H54 (cell line): ENCODE results near the gene GABRA4.

Experiments used
- DNase-seq: peaks from one replicate; pipeline ENCODE4 v3.0.0; 2011; ENCODE audit warnings: low spot score, mixed read lengths; ENCODE audit not compliant: insufficient read length
- FAIRE-seq: peaks from 3 replicates; lab custom pipeline; 2011; peaks lifted over from hg19 to GRCh38; lab: Jason Lieb, UNC
- POLR2A ChIP-seq: IDR thresholded peaks from 2 replicates; pipeline ENCODE4 v1.6.1; 2011; ENCODE audit warnings: low read depth, mild to moderate bottlenecking, low read length

Gene GABRA4

DNA sequence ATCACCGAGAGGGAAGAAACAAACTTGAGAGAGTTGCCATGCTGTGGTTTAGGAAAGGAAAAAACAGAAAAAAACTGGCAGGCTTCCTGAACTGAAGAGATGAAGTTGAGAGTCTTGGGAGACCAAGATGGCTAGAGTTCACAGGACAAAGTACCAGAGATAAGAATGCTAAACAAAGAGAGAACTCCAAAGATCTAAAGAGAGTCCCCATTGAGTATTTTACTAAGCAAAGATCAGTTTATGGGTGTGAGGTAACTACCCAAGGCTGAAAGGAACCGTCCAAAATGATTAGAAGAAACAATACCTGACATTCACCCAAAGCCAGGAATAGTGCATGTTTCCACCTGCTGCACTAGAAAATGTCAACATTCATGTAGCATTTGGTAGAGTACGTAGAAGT is 62.5 kb downstream of the GABRA4 start:
- no peak for FAIRE-seq
- DNase-seq, result no peak
- no peak for TF ChIP-seq POLR2A

DNA sequence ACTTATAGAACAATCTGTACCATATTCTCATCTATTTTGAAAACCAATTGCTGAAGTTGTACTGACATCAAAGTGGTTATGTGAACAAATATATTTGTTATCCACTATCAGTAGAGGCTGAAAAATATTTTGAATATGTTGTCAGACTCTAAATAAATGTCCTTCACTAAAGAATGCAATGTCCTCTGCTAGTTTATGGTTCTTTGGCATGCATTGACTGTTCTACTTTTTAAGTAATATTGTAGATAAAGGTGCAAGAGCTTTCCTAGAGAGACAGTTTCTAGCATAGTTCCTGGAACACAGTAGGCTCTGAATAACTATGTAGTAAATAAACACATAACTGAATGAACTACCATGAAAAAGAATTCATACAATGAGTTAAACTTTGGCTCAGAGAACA is 66.2 kb downstream of the GABRA4 start:
- TF ChIP-seq POLR2A, result no peak
- DNase-seq (no peak), FAIRE-seq (no peak)

DNA sequence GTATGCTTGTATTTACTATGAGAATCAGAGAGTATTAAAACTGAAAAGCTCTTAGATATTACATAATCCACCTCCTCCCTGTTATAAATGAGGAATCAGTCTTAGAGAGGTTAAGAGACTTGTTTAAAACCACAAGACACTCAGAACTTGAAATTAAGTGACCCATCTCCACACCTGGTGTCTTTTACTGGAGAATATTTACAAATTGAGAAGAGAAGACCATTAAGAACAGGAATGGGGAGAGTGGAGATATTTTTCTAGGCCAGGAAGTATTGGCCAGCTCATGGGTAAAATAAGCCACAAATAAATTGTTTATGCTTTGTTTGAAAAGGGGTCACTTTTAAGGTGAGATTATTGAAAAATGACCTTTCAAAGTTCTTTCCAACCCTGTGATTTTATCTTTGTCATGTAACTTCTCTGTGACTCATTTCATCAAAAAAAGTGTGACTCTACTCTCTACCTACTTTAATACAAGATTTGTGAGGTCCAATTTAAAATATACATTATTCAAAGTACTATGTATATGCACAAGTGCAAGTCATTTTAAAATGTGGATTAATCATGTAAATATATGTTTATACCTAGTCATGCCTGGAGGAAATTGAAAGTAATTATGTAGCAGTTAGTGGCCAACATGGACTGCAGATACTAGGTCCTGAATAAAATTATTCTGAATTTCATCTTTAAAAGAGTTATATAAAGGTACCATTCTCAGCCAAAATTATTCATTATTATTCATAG is 68.4 kb downstream of the GABRA4 start:
- FAIRE-seq (no peak), DNase-seq (no peak)
- TF ChIP-seq POLR2A, result no peak

DNA sequence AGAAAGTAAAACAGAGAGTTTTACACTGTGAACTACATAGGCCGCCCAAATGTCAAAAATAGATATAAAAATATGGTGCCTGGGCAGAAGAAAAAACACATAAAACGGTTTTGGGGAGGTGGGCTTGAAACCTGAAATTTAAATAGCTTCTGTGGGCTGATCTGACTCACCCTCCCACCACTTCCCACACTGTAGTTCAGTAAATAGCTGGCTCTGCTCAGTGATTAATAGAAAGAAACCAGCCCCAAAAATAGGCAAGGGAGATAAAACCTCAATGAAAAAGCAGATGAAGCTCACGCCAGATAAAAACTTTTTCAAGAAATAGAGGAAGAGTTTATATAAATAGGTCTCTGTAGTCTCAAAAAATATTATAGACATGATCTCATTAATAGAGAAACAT is 71.2 kb downstream of the GABRA4 start:
- TF ChIP-seq POLR2A, result no peak
- FAIRE-seq (no peak), DNase-seq (no peak)

DNA sequence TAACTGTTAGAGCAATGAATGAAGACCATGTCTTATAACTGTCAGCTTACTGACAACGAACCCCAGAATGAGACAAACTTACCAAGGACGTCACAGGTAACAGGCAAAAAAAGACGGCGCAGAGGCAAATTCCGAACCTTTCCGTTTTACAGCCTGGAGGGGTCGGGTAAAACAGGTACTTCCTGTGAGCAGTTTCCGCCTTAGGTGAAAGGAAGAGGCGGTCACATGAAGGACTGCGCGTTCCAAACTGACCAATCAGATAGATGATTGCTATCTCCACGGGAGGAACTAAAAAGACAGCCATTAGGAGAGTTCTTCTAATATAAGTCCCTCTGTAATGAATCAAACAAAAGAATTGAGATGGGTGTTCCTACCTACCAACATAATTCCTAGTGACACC is 84.3 kb downstream of the GABRA4 start, which contains the start of gene COX7B2:
COX7B2 (minus strand) TSS at position 168 of the 400 bp plus-strand sequence. CDS start 174,053 bp downstream, outside the sequence.
- FAIRE-seq (no peak), DNase-seq (no peak)
- TF ChIP-seq POLR2A, result no peak

DNA sequence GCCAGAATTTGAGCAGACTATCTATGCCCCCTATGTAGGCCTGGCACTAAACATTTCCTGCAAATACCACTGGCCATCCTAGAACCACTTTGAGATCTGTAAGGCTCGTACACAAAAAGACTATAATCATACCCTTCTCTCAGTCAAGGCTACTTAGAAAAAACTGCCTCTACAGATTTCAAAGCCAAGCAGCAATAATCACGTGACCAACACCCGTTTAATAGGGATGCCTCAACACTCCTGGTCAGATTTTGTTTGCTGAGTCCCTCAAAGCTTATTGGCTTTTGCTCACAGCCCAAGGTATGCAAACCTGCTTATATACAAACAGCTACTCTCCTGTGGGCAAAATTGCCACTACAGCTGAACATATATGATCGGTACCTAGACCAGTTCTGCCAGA is 85.2 kb downstream of the GABRA4 start:
- FAIRE-seq (no peak), DNase-seq (no peak)
- TF ChIP-seq POLR2A, result no peak

DNA sequence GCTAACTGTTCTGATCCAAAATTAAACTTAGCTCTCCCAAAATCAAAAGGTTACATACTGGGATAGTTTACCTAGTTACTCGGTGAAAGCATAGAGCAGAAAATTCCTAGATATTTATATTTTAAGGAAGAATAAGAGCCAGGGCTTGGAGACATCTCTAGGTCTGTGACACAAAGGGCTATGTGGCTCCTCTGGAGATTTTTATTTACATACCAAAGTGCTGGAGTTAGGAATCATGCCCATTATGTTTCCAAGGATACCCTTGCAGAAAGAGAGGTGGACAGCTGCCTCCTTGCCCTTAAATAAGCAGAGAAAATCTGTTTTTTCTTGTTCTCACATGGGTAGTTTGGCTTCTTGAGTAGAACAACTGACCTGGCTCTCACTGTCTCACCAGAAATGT is 93.3 kb downstream of the GABRA4 start:
- no peak for DNase-seq
- TF ChIP-seq POLR2A, result no peak
- FAIRE-seq, result no peak

DNA sequence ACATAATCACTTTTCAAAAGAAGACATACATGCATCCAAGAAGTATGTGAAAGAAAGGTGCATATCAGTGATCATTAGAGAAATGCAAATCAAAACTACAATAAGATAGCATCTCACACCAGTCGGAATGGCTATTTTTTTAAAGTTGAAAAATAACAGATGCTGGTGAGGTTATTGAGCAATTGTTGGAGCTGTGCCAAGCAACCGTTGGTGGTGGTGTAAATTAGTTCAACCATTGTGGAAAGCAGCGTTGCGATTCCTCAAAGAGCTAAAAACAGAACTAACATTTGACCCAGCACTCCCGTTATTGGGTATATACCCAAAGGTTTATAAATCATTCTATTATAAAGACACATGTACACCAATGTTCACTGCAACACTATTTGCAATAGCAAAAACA is 98.6 kb downstream of the GABRA4 start:
- no peak for TF ChIP-seq POLR2A
- no peak for DNase-seq
- no peak for FAIRE-seq

DNA sequence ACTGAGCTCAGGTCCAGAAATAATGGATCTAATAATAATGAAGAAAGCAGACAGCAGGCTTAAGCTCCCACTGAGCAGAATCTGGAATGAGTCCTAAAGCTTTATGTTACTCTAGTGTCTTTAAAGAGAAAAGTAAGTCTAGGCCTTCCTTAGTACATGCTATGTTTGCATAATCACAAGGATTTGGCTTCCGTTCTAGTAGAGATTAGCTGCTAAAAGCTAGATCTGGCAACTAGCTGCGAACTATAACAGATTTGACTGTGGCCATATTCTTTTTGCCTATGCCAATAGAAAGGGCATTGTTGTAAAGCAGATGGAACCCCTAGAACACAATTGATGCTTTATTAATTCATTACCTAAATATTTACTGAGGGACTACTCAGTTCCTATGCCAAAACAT is 103.3 kb downstream of the GABRA4 start:
- no peak for FAIRE-seq
- no peak for TF ChIP-seq POLR2A
- no peak for DNase-seq

DNA sequence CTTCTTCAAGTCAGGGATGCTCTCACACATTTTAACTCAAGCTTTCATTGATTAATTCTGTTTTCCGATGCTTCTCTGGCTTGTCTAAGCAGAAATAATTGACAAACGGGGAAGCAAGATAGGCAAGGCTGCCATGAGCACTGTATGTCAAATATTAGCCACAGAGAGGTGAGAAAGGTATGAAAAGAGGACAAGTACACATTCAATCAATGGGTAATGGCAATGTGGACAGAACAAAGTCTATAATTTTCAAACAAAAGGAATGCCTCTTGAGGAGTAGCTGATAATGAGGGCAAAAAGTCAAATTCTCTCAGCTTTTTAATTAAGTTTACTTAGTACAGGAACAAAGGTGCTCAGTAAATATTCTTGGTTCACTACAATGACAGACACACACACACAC is 104.0 kb downstream of the GABRA4 start:
- DNase-seq (no peak), FAIRE-seq (no peak)
- no peak for TF ChIP-seq POLR2A

DNA sequence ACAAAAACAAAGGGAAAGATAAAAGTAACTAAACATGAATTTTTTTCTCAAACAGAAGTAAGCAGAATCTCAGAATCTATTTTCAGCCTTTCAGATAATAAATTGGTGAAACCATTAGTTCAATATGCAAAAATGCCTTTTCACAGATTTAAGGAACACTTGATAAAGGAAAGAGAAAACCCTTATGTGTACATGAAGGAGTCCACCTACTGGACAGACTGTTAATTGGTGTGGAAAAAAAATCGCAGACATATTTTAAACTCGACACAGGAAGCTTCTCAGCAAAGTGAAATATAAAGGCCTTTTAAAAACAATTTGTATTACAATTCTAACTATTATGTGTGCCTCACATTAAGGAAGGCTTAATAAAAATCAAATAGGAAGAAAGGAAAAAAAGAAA is 106.7 kb downstream of the GABRA4 start:
- DNase-seq (no peak), FAIRE-seq (no peak)
- TF ChIP-seq POLR2A, result no peak

DNA sequence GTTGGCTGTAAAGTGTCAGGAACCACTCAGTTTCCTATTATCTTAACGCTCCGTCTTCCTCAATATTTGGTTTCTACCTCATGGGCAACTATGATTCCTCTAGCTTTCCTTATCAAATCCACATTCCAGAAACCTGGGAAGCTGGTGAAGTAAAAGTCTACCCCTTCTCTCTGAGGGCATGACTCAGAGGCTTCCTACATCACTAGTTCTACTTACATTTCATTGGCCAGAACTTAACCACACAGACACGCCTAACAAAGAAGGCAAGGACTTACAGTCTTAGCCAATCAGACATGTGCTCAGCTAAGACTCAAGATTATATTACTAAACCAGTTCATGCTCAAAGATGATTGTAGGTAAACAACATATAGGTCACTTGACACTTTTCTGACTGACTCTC is 114.7 kb downstream of the GABRA4 start:
- FAIRE-seq (no peak), DNase-seq (no peak)
- TF ChIP-seq POLR2A, result no peak

DNA sequence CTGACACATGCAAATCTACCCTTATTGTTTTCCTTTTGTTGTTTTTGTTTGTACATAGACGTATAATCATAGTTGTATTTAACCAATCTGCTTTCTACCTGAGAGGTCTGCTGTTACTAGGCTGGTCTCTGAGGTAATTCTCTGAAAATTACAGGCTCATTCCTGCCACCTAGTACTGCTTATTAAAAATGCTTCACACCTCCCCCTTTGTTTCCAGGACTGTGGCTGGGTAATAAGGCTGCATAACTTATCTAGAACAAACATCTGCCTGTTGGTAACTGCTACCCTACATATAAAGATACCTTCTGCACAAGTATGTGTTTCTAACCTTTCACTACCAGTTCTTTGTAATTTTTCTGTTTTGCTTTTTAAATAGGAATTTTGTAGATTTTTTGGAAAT is 118.6 kb downstream of the GABRA4 start:
- DNase-seq, result no peak
- TF ChIP-seq POLR2A, result no peak
- no peak for FAIRE-seq

DNA sequence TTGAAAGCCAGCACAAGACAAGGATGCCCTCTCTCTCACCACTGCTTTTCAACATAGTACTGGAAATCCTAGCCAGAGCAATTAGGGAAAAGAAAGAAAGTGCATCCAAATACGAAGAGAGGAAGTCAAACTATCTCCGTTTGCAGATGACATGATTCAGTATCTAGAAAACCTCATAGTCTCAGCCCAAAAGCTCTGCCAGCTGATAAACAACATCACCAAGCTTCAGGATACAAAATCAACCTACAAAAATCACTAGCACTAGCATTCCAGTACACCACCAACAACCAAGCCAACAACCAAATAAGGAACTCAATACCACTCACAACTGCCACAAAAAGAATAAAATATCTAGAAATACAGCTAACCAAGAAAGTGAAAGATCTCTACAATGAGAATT is 123.0 kb downstream of the GABRA4 start:
- DNase-seq (no peak), FAIRE-seq (no peak)
- no peak for TF ChIP-seq POLR2A
